HEK293 (cell line): ENCODE results near the gene RPS10.
A peak's percentile ranks its signal among the peaks of the same experiment; 100 is the strongest.

Source experiments
- CTCF ChIA-PET: fragments of 350-600 bp; formaldehyde crosslinking; extraction: SDS; loops from one replicate; lab custom pipeline; 2021; ENCODE audit warnings: antibody characterized with exemption; lab: Yijun Ruan, JAX
- POLR2A ChIA-PET: fragments of 300-600 bp; formaldehyde crosslinking; extraction: SDS; loops from one replicate; lab custom pipeline; 2020; ENCODE audit warnings: antibody characterized with exemption, inconsistent platforms; lab: Yijun Ruan, JAX
- H3K27ac ChIP-seq: fragments of 200-500 bp; sonication (Bioruptor generic); 2 replicates; pipeline ENCODE4 v1.5.1; 2014; ENCODE audit warnings: low read depth, low read length, control low read depth, inconsistent platforms; ENCODE audit errors: extremely low read depth
- H3K36me3 ChIP-seq, 2 experiments: fragments of 200-500 bp in 1 of 2; sonication (Bioruptor generic) in 1 of 2; 1 replicate in 1 of 2; 2 replicates in 1 of 2; pipeline ENCODE4 v1.5.1; 2014 to 2017; ENCODE audit warnings: inconsistent platforms in 2 of 2, low read length in 2 of 2; ENCODE audit not compliant: control insufficient read depth in 2 of 2, insufficient read depth in 1 of 2
- H3K4me1 ChIP-seq: fragments of 200-500 bp; sonication (Bioruptor generic); 2 replicates; pipeline ENCODE4 v1.5.1; 2014; ENCODE audit warnings: mild to moderate bottlenecking, low read length, inconsistent platforms; ENCODE audit not compliant: control insufficient read depth, insufficient read depth
- H3K4me3 ChIP-seq: 2 replicates; pipeline ENCODE4 v1.5.1; 2011; ENCODE audit warnings: low read depth, mild to moderate bottlenecking, control low read depth, low read length, moderate library complexity
- H3K9me3 ChIP-seq: fragments of 200-500 bp; sonication (Bioruptor generic); 2 replicates; pipeline ENCODE4 v1.5.1; 2014; ENCODE audit warnings: low read depth, low read length, inconsistent platforms; ENCODE audit not compliant: control insufficient read depth, insufficient read depth
- HIC1 ChIP-seq: fragments of 450-650 bp; formaldehyde crosslinking; IDR thresholded peaks from 2 replicates; pipeline ENCODE4 v1.5.1; 2016; ENCODE audit warnings: missing biosample characterization, missing genetic modification characterization
- MZF1 ChIP-seq: fragments of 450-650 bp; formaldehyde crosslinking; IDR thresholded peaks from 2 replicates; pipeline ENCODE4 v1.5.1; 2017; ENCODE audit warnings: missing biosample characterization, missing genetic modification characterization, borderline replicate concordance
- SCRT1 ChIP-seq: fragments of 450-650 bp; formaldehyde crosslinking; IDR thresholded peaks from 2 replicates; pipeline ENCODE4 v1.5.1; 2016; ENCODE audit warnings: missing biosample characterization, missing genetic modification characterization, borderline replicate concordance
- SCRT2 ChIP-seq: fragments of 450-650 bp; formaldehyde crosslinking; IDR thresholded peaks from 2 replicates; pipeline ENCODE4 v1.5.1; 2016; ENCODE audit warnings: missing biosample characterization, missing genetic modification characterization
- SP2 ChIP-seq: fragments of 450-650 bp; formaldehyde crosslinking; IDR thresholded peaks from 2 replicates; pipeline ENCODE4 v1.5.1; 2016; ENCODE audit warnings: missing biosample characterization, missing genetic modification characterization
- SP7 ChIP-seq: fragments of 450-650 bp; formaldehyde crosslinking; IDR thresholded peaks from 2 replicates; pipeline ENCODE4 v1.5.1; 2016; ENCODE audit warnings: missing biosample characterization, missing genetic modification characterization
- ZBTB17 ChIP-seq: fragments of 450-650 bp; formaldehyde crosslinking; IDR thresholded peaks from 2 replicates; pipeline ENCODE4 v1.5.1; 2016; ENCODE audit warnings: missing biosample characterization, missing genetic modification characterization
- ZBTB44 ChIP-seq: fragments of 450-650 bp; IDR thresholded peaks from 2 replicates; pipeline ENCODE4 v1.5.1; 2018; ENCODE audit warnings: missing biosample characterization, mild to moderate bottlenecking, missing genetic modification characterization
- ZBTB49 ChIP-seq: fragments of 450-650 bp; formaldehyde crosslinking; IDR thresholded peaks from 2 replicates; pipeline ENCODE4 v1.5.1; 2016; ENCODE audit warnings: missing biosample characterization, missing genetic modification characterization, low read depth
- ZFP41 ChIP-seq: fragments of 450-650 bp; formaldehyde crosslinking; IDR thresholded peaks from 2 replicates; pipeline ENCODE4 v1.5.1; 2016; ENCODE audit warnings: missing biosample characterization, missing genetic modification characterization, borderline replicate concordance
- ZFP69B ChIP-seq: fragments of 450-650 bp; formaldehyde crosslinking; IDR thresholded peaks from 2 replicates; pipeline ENCODE4 v1.5.1; 2016; ENCODE audit warnings: missing biosample characterization, missing genetic modification characterization
- ZNF132 ChIP-seq: fragments of 450-650 bp; formaldehyde crosslinking; IDR thresholded peaks from 2 replicates; pipeline ENCODE4 v1.5.1; 2017; ENCODE audit warnings: missing biosample characterization, missing genetic modification characterization, borderline replicate concordance
- ZNF138 ChIP-seq: fragments of 450-650 bp; formaldehyde crosslinking; IDR thresholded peaks from 2 replicates; pipeline ENCODE4 v1.5.1; 2016; ENCODE audit warnings: missing biosample characterization, missing genetic modification characterization, borderline replicate concordance
- ZNF16 ChIP-seq: fragments of 450-650 bp; formaldehyde crosslinking; IDR thresholded peaks from 2 replicates; pipeline ENCODE4 v1.5.1; 2016; ENCODE audit warnings: low read depth, missing biosample characterization, missing genetic modification characterization
- ZNF324 ChIP-seq: fragments of 450-650 bp; formaldehyde crosslinking; IDR thresholded peaks from 2 replicates; pipeline ENCODE4 v1.5.1; 2016; ENCODE audit warnings: missing biosample characterization, missing genetic modification characterization
- ZNF341 ChIP-seq: fragments of 450-650 bp; formaldehyde crosslinking; IDR thresholded peaks from 2 replicates; pipeline ENCODE4; 2016; ENCODE audit warnings: low read depth, missing biosample characterization, missing genetic modification characterization
- ZNF391 ChIP-seq: fragments of 450-650 bp; formaldehyde crosslinking; IDR thresholded peaks from 2 replicates; pipeline ENCODE4 v1.5.1; 2016; ENCODE audit warnings: low read depth, missing biosample characterization, missing genetic modification characterization, borderline replicate concordance
- ZNF423 ChIP-seq: fragments of 450-650 bp; formaldehyde crosslinking; IDR thresholded peaks from 2 replicates; pipeline ENCODE4 v1.5.1; 2016; ENCODE audit warnings: missing biosample characterization, missing genetic modification characterization
- ZNF585B ChIP-seq: fragments of 450-650 bp; formaldehyde crosslinking; IDR thresholded peaks from 2 replicates; pipeline ENCODE4 v1.5.1; 2016; ENCODE audit warnings: missing biosample characterization, missing genetic modification characterization
- ZNF623 ChIP-seq: fragments of 450-650 bp; formaldehyde crosslinking; IDR thresholded peaks from 2 replicates; pipeline ENCODE4 v1.5.1; 2016; ENCODE audit warnings: missing biosample characterization, missing genetic modification characterization
- ZNF654 ChIP-seq: fragments of 450-650 bp; formaldehyde crosslinking; IDR thresholded peaks from 2 replicates; pipeline ENCODE4 v1.5.1; 2016; ENCODE audit warnings: low read depth, missing biosample characterization, missing genetic modification characterization
- ZNF76 ChIP-seq: fragments of 450-650 bp; formaldehyde crosslinking; IDR thresholded peaks from 2 replicates; pipeline ENCODE4; 2016; ENCODE audit warnings: low read depth, missing biosample characterization, missing genetic modification characterization, borderline replicate concordance
- TF ChIP-seq, protein P1 (sequence below): fragments of 450-650 bp; formaldehyde crosslinking; IDR thresholded peaks from 2 replicates; pipeline ENCODE4 v1.5.1; 2016; ENCODE audit warnings: missing biosample characterization, missing genetic modification characterization, borderline replicate concordance
- TF ChIP-seq, protein P2 (sequence below): fragments of 450-650 bp; formaldehyde crosslinking; IDR thresholded peaks from 2 replicates; pipeline ENCODE4 v1.5.1; 2016; ENCODE audit warnings: missing biosample characterization, missing genetic modification characterization

RPS10 gene

GRCh38 chr6:34386316-34387137 is 39.3 kb downstream of the RPS10 start:
- H3K9me3 ChIP-seq: no peaks in the 10 kb centered on the region
- ChIA-PET POLR2A (interaction anchor here (0.6 to 1.4 kb wide), 2 partner anchors 39 to 96 kb away, joined by 3 to 7 read pairs; partner anchors contain the start of gene RPS10), CTCF (interaction anchor here (0.6 to 2.3 kb wide), 9 partner anchors 10 to 673 kb away, joined by 3 to 8 read pairs (median 4); no protein-coding TSS in a partner anchor)
- H3K36me3 ChIP-seq: peaks cover 0 to 4% of the 10 kb centered on the region in 2 experiments; a peak in 1 of 3 replicates
- H3K4me3 ChIP-seq: no peak overlapping the region
- H3K4me1 ChIP-seq: peaks cover 26% of the 10 kb centered on the region
- H3K27ac ChIP-seq: no peak overlapping the region
- TF ChIP-seq ZBTB17 (tag by site-specific recombination) (peak; percentile 89), ZNF324 (tag by site-specific recombination) (peak; percentile 69; the same call in 1 of the 2 replicates), ZNF138 (no peak), ZNF391 (tag by site-specific recombination) (peak; percentile 67; the same call in 1 of the 2 replicates), HIC1 (tag by site-specific recombination) (peak; percentile 93), ZFP41 (tag by site-specific recombination) (no peak), SP7 (tag by site-specific recombination) (peak; percentile 97), ZNF623 (tag by site-specific recombination) (0 out of 2 replicates have a peak, but pooled peaks have one; percentile 14), ZNF423 (tag by site-specific recombination) (peak; percentile 18; the same call in 1 of the 2 replicates), SP2 (tag by site-specific recombination) (0 out of 2 replicates have a peak, but pooled peaks have one; percentile 9), ZNF132 (tag by site-specific recombination) (no peak), ZNF341 (tag by site-specific recombination) (no peak), ZNF16 (no peak), ZBTB49 (tag by site-specific recombination) (no peak), SCRT1 (tag by site-specific recombination) (no peak), MZF1 (peak; percentile 85), ZBTB44 (peak; percentile 91), ZNF585B (no peak), SCRT2 (tag by site-specific recombination) (peak; percentile 42; the same call in 1 of the 2 replicates), ZNF76 (tag by site-specific recombination) (peak; percentile 48; the same call in 1 of the 2 replicates), ZFP69B (no peak; the same call in 1 of the 2 replicates), ZNF654 (tag by site-specific recombination) (no peak)
- TF ChIP-seq, protein P1, sequence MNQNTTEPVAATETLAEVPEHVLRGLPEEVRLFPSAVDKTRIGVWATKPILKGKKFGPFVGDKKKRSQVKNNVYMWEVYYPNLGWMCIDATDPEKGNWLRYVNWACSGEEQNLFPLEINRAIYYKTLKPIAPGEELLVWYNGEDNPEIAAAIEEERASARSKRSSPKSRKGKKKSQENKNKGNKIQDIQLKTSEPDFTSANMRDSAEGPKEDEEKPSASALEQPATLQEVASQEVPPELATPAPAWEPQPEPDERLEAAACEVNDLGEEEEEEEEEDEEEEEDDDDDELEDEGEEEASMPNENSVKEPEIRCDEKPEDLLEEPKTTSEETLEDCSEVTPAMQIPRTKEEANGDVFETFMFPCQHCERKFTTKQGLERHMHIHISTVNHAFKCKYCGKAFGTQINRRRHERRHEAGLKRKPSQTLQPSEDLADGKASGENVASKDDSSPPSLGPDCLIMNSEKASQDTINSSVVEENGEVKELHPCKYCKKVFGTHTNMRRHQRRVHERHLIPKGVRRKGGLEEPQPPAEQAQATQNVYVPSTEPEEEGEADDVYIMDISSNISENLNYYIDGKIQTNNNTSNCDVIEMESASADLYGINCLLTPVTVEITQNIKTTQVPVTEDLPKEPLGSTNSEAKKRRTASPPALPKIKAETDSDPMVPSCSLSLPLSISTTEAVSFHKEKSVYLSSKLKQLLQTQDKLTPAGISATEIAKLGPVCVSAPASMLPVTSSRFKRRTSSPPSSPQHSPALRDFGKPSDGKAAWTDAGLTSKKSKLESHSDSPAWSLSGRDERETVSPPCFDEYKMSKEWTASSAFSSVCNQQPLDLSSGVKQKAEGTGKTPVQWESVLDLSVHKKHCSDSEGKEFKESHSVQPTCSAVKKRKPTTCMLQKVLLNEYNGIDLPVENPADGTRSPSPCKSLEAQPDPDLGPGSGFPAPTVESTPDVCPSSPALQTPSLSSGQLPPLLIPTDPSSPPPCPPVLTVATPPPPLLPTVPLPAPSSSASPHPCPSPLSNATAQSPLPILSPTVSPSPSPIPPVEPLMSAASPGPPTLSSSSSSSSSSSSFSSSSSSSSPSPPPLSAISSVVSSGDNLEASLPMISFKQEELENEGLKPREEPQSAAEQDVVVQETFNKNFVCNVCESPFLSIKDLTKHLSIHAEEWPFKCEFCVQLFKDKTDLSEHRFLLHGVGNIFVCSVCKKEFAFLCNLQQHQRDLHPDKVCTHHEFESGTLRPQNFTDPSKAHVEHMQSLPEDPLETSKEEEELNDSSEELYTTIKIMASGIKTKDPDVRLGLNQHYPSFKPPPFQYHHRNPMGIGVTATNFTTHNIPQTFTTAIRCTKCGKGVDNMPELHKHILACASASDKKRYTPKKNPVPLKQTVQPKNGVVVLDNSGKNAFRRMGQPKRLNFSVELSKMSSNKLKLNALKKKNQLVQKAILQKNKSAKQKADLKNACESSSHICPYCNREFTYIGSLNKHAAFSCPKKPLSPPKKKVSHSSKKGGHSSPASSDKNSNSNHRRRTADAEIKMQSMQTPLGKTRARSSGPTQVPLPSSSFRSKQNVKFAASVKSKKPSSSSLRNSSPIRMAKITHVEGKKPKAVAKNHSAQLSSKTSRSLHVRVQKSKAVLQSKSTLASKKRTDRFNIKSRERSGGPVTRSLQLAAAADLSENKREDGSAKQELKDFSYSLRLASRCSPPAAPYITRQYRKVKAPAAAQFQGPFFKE (tag by site-specific recombination): no peak
- TF ChIP-seq, protein P2, sequence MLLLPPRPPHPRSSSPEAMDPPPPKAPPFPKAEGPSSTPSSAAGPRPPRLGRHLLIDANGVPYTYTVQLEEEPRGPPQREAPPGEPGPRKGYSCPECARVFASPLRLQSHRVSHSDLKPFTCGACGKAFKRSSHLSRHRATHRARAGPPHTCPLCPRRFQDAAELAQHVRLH (tag by site-specific recombination): peak; percentile 87
